ENCODE data around the gene NFYB.
"Not testable (repeated sequence)": the region's sequence is repeated elsewhere in the genome, so short reads cannot be mapped to it uniquely, and the experiment has no call there.

NFYB gene

DNA sequence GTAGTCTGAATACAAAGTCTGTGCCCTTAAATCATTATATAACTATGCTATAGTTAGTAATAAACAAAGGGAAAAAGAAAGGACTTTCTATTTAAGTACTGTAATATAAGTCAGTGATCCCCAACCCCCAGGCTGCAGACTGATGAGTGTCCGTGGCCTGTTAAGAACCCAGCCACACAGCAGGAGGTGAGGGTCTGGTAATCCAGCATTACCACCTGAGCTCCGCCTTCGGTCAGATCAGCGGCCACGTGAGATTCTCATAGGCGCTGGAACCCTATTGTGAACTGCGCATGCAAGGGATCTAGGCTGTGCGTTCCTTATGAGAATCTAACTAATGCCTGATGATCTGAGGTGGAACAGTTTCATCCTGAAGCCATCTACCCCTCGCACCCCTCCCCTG is 15.7 kb downstream of the NFYB start:
- DNase-seq (ENCODE audit: low read depth, low spot score): no peak
- in situ Hi-C loops (cut with HindIII; ENCODE audit: low sequenced_read_pairs): no loop called here
- TF ChIP-seq, protein P1, sequence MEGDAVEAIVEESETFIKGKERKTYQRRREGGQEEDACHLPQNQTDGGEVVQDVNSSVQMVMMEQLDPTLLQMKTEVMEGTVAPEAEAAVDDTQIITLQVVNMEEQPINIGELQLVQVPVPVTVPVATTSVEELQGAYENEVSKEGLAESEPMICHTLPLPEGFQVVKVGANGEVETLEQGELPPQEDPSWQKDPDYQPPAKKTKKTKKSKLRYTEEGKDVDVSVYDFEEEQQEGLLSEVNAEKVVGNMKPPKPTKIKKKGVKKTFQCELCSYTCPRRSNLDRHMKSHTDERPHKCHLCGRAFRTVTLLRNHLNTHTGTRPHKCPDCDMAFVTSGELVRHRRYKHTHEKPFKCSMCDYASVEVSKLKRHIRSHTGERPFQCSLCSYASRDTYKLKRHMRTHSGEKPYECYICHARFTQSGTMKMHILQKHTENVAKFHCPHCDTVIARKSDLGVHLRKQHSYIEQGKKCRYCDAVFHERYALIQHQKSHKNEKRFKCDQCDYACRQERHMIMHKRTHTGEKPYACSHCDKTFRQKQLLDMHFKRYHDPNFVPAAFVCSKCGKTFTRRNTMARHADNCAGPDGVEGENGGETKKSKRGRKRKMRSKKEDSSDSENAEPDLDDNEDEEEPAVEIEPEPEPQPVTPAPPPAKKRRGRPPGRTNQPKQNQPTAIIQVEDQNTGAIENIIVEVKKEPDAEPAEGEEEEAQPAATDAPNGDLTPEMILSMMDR (IDR thresholded peaks at IDR 0.05; ENCODE audit: low read depth, low read length): no peak
- no peak overlapping the region for H3K4me3 ChIP-seq (ENCODE audit: low read depth, low read length)

DNA sequence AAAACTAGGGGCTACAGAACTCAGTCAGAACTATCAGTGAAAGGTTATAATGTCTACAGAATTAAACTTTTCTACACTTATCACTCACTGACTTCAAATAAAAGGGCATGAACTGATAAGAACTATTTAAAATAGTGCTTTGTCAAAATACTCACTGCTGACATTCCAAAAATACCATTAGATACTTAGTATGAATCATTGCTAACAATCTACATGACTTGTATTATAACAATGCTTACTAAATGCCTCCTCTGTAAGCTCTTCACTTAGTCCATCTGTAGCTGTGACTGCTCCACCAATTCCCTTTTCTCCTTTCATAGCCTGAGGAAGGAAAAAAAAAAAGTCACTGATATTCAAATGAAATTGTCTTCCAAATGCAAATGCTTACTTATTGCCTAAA is 17.0 kb downstream of the NFYB start:
- H3K4me3 ChIP-seq (ENCODE audit: low read depth, low read length): no peak overlapping the region
- TF ChIP-seq, protein P1 (IDR thresholded peaks at IDR 0.05; ENCODE audit: low read depth, low read length): no peak
- in situ Hi-C loops (cut with HindIII; ENCODE audit: low sequenced_read_pairs): no loop called here
- DNase-seq (ENCODE audit: low read depth, low spot score): peak; percentile 22

DNA sequence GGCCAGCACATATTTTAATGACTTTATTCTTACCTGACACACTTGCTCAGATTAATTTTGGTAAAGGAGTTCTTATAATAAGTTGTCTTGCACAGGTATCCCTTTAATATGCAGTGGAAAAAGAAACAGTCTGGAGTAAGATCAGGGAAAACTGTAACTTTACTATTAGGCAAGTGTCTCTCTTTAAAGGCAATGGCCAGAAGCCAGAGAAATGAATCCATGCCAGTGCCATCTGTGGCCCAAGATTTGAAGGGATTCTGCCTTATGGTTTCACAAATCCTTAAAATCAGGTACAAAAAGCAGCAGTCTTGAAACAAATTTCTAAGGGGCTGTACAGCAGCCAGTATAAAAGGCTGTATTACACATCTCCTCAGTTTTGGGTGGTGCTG is 22.4 kb downstream of the NFYB start:
- no peak for DNase-seq (ENCODE audit: low read depth, low spot score)
- in situ Hi-C loops (cut with HindIII; ENCODE audit: low sequenced_read_pairs): no loop called here
- no peak overlapping the region for H3K4me3 ChIP-seq (ENCODE audit: low read depth, low read length)
- TF ChIP-seq, protein P1 (IDR thresholded peaks at IDR 0.05; ENCODE audit: low read depth, low read length): no peak

DNA sequence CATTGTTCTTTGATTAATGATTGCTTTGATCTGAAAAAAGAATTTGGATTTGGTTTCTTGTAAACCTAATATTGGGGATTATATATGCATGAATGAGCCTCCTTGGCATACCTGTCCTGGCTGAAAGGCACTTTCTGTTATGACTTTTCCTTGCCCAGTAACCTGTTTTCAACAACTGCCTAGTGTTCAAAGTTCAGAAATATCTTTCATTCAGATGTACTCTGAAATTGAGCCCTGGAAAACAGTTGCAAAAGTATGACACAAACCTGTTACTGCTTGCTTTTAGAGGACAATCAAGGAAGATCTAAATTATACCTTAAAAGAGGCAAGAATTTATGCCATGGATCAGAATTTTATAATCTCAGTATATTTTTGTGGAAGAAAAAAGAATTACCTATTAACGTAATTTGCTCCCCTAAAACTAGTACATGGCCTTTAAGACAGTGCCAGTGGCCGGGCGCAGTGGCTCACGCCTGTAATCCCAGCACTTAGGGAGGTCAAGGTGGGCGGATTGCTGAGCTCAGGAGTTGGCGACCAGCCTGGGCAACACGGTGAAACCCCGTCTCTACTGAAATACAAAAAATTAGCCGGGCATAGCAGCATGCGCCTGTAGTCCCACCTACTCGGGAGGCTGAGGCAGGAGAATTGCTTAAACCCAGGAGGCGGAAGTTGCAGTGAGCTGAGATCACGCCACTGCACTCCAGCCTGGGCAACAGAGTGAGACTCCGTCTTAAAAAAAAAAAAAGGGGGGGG is 23.0 kb downstream of the NFYB start:
- H3K4me3 ChIP-seq (ENCODE audit: low read depth, low read length); DNase-seq (ENCODE audit: low read depth, low spot score); in situ Hi-C loops (cut with HindIII; ENCODE audit: low sequenced_read_pairs): not testable (repeated sequence)

DNA sequence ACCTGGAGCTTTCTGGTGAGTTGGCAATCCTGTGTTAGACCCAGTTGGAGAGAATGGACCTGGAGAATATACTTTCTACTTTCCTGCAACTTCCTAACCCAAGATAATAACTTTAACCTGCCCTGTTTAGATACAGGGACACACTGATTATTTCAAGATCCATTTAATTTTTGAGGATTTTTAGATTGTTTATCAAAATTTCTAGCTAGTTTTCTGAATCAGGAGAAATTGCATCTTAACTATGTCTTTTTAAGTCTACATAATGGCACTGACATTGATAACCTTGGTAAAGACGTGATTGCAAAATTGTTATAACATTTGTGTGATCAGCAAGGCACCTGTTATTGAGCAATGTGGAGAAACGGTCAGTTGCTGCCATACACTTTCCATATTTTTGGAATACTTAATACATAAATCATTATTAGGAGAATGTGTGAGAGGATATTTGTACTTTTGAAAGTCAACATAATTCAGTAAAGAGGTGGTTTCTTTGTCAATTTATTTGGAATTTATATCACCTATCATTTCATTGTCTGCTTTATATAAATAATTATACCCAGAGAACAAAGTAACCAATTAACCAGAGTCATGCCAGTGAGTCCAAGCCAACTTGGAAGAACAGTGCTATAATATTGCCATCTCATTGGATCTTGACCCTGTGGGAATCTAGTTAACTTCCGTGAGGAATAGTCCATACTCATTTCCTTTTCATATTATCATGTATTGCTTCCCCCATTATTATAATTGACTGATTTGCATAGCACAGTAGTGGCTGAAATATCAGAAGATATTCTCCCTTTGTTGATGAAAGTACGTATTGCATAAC is 28.4 kb downstream of the NFYB start:
- TF ChIP-seq, protein P1 (IDR thresholded peaks at IDR 0.05; ENCODE audit: low read depth, low read length): no peak
- no peak overlapping the region for H3K4me3 ChIP-seq (ENCODE audit: low read depth, low read length)
- DNase-seq (ENCODE audit: low read depth, low spot score): no peak
- in situ Hi-C loops (cut with HindIII; ENCODE audit: low sequenced_read_pairs): no loop called here

DNA sequence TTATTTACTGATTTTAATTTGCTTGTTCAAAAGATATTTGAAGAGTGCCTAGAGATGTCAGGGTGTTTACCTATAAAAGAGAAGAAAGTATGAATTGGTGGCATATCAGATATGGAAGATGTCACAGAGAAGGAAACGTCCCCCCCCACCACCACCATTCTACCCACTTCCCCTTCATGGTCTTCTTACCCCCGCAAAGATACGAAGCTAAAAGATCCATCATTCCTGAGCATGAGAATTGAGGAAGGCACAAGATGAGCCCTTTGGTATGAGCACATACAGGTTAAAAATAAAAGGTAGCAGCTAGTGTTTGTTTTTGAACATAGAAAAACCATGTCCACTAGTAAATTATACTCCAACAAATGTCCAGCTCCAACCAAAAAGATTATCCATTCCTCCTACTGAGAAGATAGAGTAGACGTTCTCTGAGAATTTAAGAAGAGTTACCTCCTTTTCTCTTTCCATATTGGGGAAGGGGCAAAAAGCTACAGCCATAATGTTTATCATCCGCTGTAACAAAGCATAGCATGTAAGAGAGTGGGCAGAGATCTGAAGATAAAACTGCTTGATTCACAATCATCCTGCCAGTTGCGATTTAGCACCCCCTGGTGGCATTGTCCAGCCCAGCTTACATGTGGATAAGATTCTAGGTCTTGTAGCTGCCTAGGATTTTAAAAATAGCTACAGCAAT is 29.1 kb downstream of the NFYB start:
- in situ Hi-C loops (cut with HindIII; ENCODE audit: low sequenced_read_pairs): no loop called here
- TF ChIP-seq, protein P1 (IDR thresholded peaks at IDR 0.05; ENCODE audit: low read depth, low read length): peak; percentile 96
- peak; percentile 88 for DNase-seq (ENCODE audit: low read depth, low spot score)
- no peak overlapping the region for H3K4me3 ChIP-seq (ENCODE audit: low read depth, low read length)
